HepG2 (cell line): ENCODE data around the gene AP4S1. TPM values are rescaled to one million over a fixed set of nuclear protein-coding genes. Genes with fewer than 3 reads are reported as not detected.
A peak's percentile ranks its signal among the peaks of the same experiment; 100 is the strongest.

Experiments
- ATAC-seq: fragments of 200-7000 bp; cut with Tn5 transposase; 3 replicates; pipeline ENCODE4 v1.9.1; 2020; ENCODE audit warnings: mild to moderate bottlenecking, moderate library complexity
- BruUV-seq: library from RNA; stranded (reverse); fragments of 400-500 nt; replicated peaks from 2 replicates; lab custom pipeline; 2021; lab: Mats Ljungman, UMichigan
- CTCF ChIA-PET: fragments of 300-600 bp; formaldehyde crosslinking; extraction: SDS; loops from one replicate; lab custom pipeline; 2021; ENCODE audit warnings: low total read pairs, inconsistent platforms, low intra/inter-chr PET ratio; lab: Yijun Ruan, JAX
- POLR2A ChIA-PET: fragments of 350-600 bp; sonication (Branson Sonifier 250); formaldehyde crosslinking; loops from one replicate; lab custom pipeline; 2020; ENCODE audit warnings: antibody characterized with exemption, inconsistent platforms; lab: Yijun Ruan, JAX
- DNase-seq: peaks from one replicate; pipeline ENCODE4 v3.0.0-alpha.2; 2015; ENCODE audit warnings: low spot score
- FAIRE-seq: peaks from 3 replicates; lab custom pipeline; 2011; peaks lifted over from hg19 to GRCh38; lab: Jason Lieb, UNC
- H2AFZ ChIP-seq: one replicate; pipeline ENCODE4 v1.6.1; 2011; ENCODE audit warnings: low read length, inconsistent platforms
- H3K27ac ChIP-seq: fragments of 300-600 bp; 3 replicates; pipeline ENCODE4 v1.8.0; 2011; ENCODE audit warnings: mixed run types, mild to moderate bottlenecking, mixed read lengths, low read length, inconsistent platforms; ENCODE audit not compliant: insufficient read depth; ENCODE audit errors: extremely low read length
- H3K27me3 ChIP-seq, 2 experiments: fragments of 200-600 bp in 1 of 2; 2 replicates in 1 of 2; 3 replicates in 1 of 2; pipeline versions ENCODE4 v1.6.0 to v1.8.0; 2011; ENCODE audit warnings: low read length in 2 of 2, mild to moderate bottlenecking in 2 of 2, moderate library complexity in 2 of 2, inconsistent platforms in 1 of 2; ENCODE audit not compliant: insufficient read depth in 2 of 2, control insufficient read depth in 1 of 2
- H3K36me3 ChIP-seq, 2 experiments: fragments of 200-600 bp in 1 of 2; replicated peaks in 1 of 2; 2 replicates in 1 of 2; 3 replicates in 1 of 2; pipeline versions ENCODE4 v1.5.1 to v1.8.0; 2011; ENCODE audit warnings: low read length in 2 of 2, inconsistent platforms in 1 of 2; ENCODE audit not compliant: insufficient read depth in 2 of 2, control insufficient read depth in 1 of 2
- H3K4me1 ChIP-seq: 2 replicates; pipeline ENCODE4 v1.5.1; 2012; ENCODE audit warnings: low read length, inconsistent platforms; ENCODE audit not compliant: insufficient read depth
- H3K4me2 ChIP-seq: 2 replicates; pipeline ENCODE4 v1.6.0; 2011; ENCODE audit warnings: low read depth, low read length, inconsistent platforms
- H3K4me3 ChIP-seq, 3 experiments: fragments of 200-600 bp in 1 of 3; sonication (generic), shearing (Covaris generic) in 1 of 3; replicated peaks in 1 of 3; 2 replicates each; pipeline ENCODE4 v1.5.1; 2011 to 2016; ENCODE audit warnings: low read length in 3 of 3, inconsistent platforms in 2 of 3, low read depth in 2 of 3, mild to moderate bottlenecking in 2 of 3, control low read depth in 1 of 3, mixed read lengths in 1 of 3; ENCODE audit not compliant: insufficient read depth in 1 of 3
- H3K79me2 ChIP-seq: one replicate; pipeline ENCODE4 v1.6.1; 2011; ENCODE audit warnings: low read length, inconsistent platforms; ENCODE audit not compliant: insufficient read depth
- H3K9ac ChIP-seq: 2 replicates; pipeline ENCODE4 v1.6.0; 2011; ENCODE audit warnings: mild to moderate bottlenecking, low read depth, low read length, inconsistent platforms; ENCODE audit not compliant: insufficient read depth
- H3K9me3 ChIP-seq: 2 replicates; pipeline ENCODE4 v1.5.1; 2012; ENCODE audit warnings: mild to moderate bottlenecking, low read length
- H4K20me1 ChIP-seq: 2 replicates; pipeline ENCODE4 v1.6.0; 2011; ENCODE audit warnings: inconsistent platforms, mild to moderate bottlenecking, low read length, moderate library complexity; ENCODE audit not compliant: insufficient read depth
- PHB2 ChIP-seq: fragments of 450-650 bp; IDR thresholded peaks from 2 replicates; pipeline ENCODE4 v1.6.1; 2018; ENCODE audit not compliant: partially characterized antibody
- SOX6 ChIP-seq, 2 experiments: fragments of 450-650 bp in 1 of 2; sonication (generic) in 1 of 2; formaldehyde crosslinking in 1 of 2; IDR thresholded peaks; 2 replicates each; pipeline versions ENCODE4 v1.4.0 to v1.6.1; 2017 to 2020; ENCODE audit warnings: antibody characterized with exemption in 1 of 2, mild to moderate bottlenecking in 1 of 2, missing genetic modification reagents in 1 of 2
- XBP1 ChIP-seq: sonication (generic); formaldehyde crosslinking; IDR thresholded peaks from 2 replicates; pipeline ENCODE4 v1.5.0; 2020; ENCODE audit warnings: missing genetic modification reagents
- ZNF780A ChIP-seq: sonication (generic); formaldehyde crosslinking; IDR thresholded peaks from 2 replicates; pipeline ENCODE4 v1.8.0; 2022; ENCODE audit warnings: mild to moderate bottlenecking, missing genetic modification reagents, moderate library complexity
- WGBS: methylation state at CpG from one replicate; pipeline ENCODE4 v1.1.6; 2017; ENCODE audit warnings: low lambda C conversion rate; 5-methylcytosine and 5-hydroxymethylcytosine counted together
- in situ Hi-C: cut with HindIII; loops from 2 replicates; pipeline ENCODE4 v1.10.0; 2017; ENCODE audit warnings: low pct_unique_long_range_greater_than_20kb; ENCODE audit not compliant: extremely low pct_ligation_motif_present
- intact Hi-C: fragments of 100-400 bp; cut with micrococcal nuclease; formaldehyde crosslinking; loops from one replicate; pipeline ENCODE4 v1.10.0; 2022; ENCODE audit not compliant: unreplicated experiment
- polyA plus RNA-seq, 8 experiments: library from polyadenylated mRNA; depleted of rRNA in 3 of 8; stranded (reverse) in 7 of 8; unstranded in 1 of 8; fragments of >200 nt; fragmentation: Illumina TruSeq in 4 of 8; extraction: Trizol in 4 of 8; gene quantifications; 2 replicates each; pipeline versions ENCODE4 v1.2.1 to v1.2.3, GENCODE V29; 2011 to 2016; ENCODE audit warnings: low read depth in 4 of 8, missing spikeins in 1 of 8, mixed read lengths in 1 of 8; ENCODE audit not compliant: insufficient read depth in 1 of 8
- total RNA-seq, 5 experiments: library from RNA; depleted of rRNA; stranded (reverse); fragments of >200 nt; fragmentation: Illumina TruSeq; extraction: Trizol; gene quantifications; 2 replicates each; pipeline ENCODE4 v1.2.3, GENCODE V29; 2016; ENCODE audit warnings: low read depth in 1 of 5

Gene AP4S1
- total and polyA plus RNA-seq, 2 of the 13 experiments (the other 11 are each of a cell fraction or from before 2014, with no cell fraction given): 3.9 to 21.1 TPM

DNA sequence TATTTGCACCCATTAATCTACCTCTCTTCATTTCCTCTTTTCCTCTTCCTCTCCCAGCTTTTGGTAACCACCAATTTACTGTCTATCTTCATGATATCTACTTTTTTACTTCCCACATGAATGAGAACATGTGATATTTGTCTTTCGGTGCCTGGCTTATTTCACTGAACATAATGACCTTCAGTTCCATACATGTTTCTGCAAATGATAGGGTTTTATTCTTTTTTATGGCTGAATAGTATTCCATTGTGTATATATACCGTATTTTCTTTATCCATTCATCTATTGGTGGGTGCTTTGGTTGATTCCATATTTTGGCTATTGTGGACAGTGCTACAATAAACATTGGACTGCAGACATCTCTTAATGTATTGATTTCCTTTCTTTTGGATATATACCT is 49.7 kb downstream of the AP4S1 start:
- no peaks in the 10 kb centered on the region for H3K9me3 ChIP-seq
- DNase-seq (no peak), FAIRE-seq (no peak), ATAC-seq (no peak)
- ChIA-PET CTCF (no interaction called here), POLR2A (interaction anchor here (0.6 kb wide), 2 partner anchors 22 to 34 kb away, joined by 3 read pairs; no protein-coding TSS in a partner anchor)
- TF ChIP-seq SOX6 (IDR thresholded peaks at IDR 0.05) (no peak), SOX6 (CRISPR knock-in tag; IDR thresholded peaks at IDR 0.05) (no peak), PHB2 (peak; percentile 34)
- intact Hi-C loops (no loop called here), in situ Hi-C loops (no loop called here)
- peaks cover 1 to 6% of the 10 kb centered on the region in 2 experiments; a peak in 1 of 5 replicates for H3K36me3 ChIP-seq
- H3K79me2 ChIP-seq: no peaks in the 10 kb centered on the region
- H3K4me3 ChIP-seq: no peak overlapping the region
- no peak overlapping the region for H3K27ac ChIP-seq
- 95% methylated on average over 2 of the region's 2 CpGs for WGBS
- BruUV-seq: no TSS peak
- no peak overlapping the region for H3K4me2 ChIP-seq
- H3K9ac ChIP-seq: no peak overlapping the region
- H3K27me3 ChIP-seq: no peaks in the 10 kb centered on the region
- H2AFZ ChIP-seq: no peak overlapping the region
- H4K20me1 ChIP-seq: no peaks in the 10 kb centered on the region
- no peaks in the 10 kb centered on the region for H3K4me1 ChIP-seq

DNA sequence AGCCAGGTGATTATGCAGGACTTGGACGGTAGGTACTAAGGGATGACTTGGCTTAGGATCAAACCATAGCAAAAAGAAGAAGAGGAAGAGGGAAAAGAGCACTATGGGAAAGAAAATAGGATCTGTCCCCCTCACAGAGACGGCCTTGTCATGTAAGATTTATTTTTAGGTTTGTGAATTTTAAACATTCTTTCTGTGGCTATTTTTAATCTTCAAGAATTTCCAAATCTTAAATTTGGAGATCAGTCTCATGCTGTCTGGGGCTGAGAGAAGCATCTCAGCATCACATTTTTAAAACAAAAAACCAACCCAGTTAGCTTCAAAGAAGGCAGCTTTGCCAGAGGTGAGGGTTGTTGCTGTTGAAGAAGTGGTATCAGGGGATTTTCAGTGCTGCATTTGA is 53.3 kb downstream of the AP4S1 start:
- Histone ChIP-seq H3K79me2 (no peaks in the 10 kb centered on the region), H3K27ac (no peak overlapping the region), H4K20me1 (no peaks in the 10 kb centered on the region), H3K4me3 (no peak overlapping the region), H3K36me3 (peaks cover 0 to 3% of the 10 kb centered on the region in 2 experiments; a peak in 1 of 5 replicates), H3K9ac (no peak overlapping the region), H3K4me1 (0 out of 2 replicates have a peak, but pooled peaks cover 2% of the 10 kb centered on the region), H3K4me2 (no peak overlapping the region), H2AFZ (no peak overlapping the region)
- in situ Hi-C loops: no loop called here
- CTCF ChIA-PET: interaction anchor here (1.9 kb wide), 1 partner anchor 98 kb away, joined by 5 read pairs; no protein-coding TSS in a partner anchor
- DNase-seq: no peak
- intact Hi-C loops: no loop called here
- BruUV-seq: no TSS peak
- ATAC-seq: no peak
- TF ChIP-seq XBP1 (0 out of 2 replicates have a peak, but pooled peaks have one; percentile 22), ZNF780A (CRISPR knock-in tag) (no peak)
- TF ChIP-seq, all 625 proteins: peak for 1
- FAIRE-seq: no peak
- 94% methylated on average over 2 of the region's 2 CpGs for WGBS
- H3K27me3 ChIP-seq: no peaks in the 10 kb centered on the region
- POLR2A ChIA-PET: interaction anchor here (2.0 kb wide), 1 partner anchor 54 kb away, joined by 4 read pairs; no protein-coding TSS in a partner anchor
- no peaks in the 10 kb centered on the region for H3K9me3 ChIP-seq
